Gastroesophageal sphincter (tissue), 4 donors: ENCODE results near the gene CTSE. TPM values are rescaled to one million over a fixed set of nuclear protein-coding genes. Genes with fewer than 3 reads are reported as not detected.

Experiments used
- ATAC-seq: fragments of 150-250 bp; one replicate; pipeline ENCODE4 v1.9.1; 2016; ENCODE audit warnings: mild to moderate bottlenecking, moderate library complexity
- H3K27ac ChIP-seq, 4 donors: fragments of 200-600 bp; sonication (generic) in 3 of 4; 1 replicate in 3 of 4; 2 replicates in 1 of 4; pipeline ENCODE4 v1.5.1; 2016 to 2019
- H3K27me3 ChIP-seq: fragments of 200-600 bp; sonication (generic); one replicate; pipeline ENCODE4 v1.5.1; 2019
- H3K36me3 ChIP-seq, 2 donors: fragments of 200-600 bp; sonication (generic); one replicate each; pipeline ENCODE4 v1.5.1; 2019; ENCODE audit warnings: control low read depth in 1 of 2
- H3K4me1 ChIP-seq, 3 donors: fragments of 200-600 bp; sonication (generic); 1 replicate in 2 of 3; 2 replicates in 1 of 3; pipeline ENCODE4 v1.5.1; 2016 to 2019; ENCODE audit warnings: control low read depth in 2 of 3
- H3K4me3 ChIP-seq, 2 donors: fragments of 200-600 bp; sonication (generic); one replicate each; pipeline ENCODE4 v1.5.1; 2019; ENCODE audit warnings: mild to moderate bottlenecking in 1 of 2, moderate library complexity in 1 of 2
- H3K9me3 ChIP-seq, 3 donors: fragments of 200-600 bp; sonication (generic); one replicate each; pipeline ENCODE4 v1.5.1; 2017 to 2019; ENCODE audit warnings: control low read depth in 2 of 3
- EP300 ChIP-seq: sonication (generic); formaldehyde crosslinking; IDR thresholded peaks from one replicate; pipeline ENCODE4 v1.6.1; 2017; ENCODE audit warnings: antibody characterized with exemption, mild to moderate bottlenecking
- POLR2A ChIP-seq, 2 donors: fragments of 450-650 bp; IDR thresholded peaks; one replicate each; pipeline ENCODE4 v1.6.1; 2017; ENCODE audit warnings: antibody characterized with exemption in 2 of 2, mild to moderate bottlenecking in 2 of 2, moderate library complexity in 1 of 2
- POLR2AphosphoS5 ChIP-seq: sonication (generic); formaldehyde crosslinking; IDR thresholded peaks from one replicate; pipeline ENCODE4 v1.6.1; 2017; ENCODE audit warnings: antibody characterized with exemption
- WGBS, 2 donors: methylation state at CpG; one replicate each; pipeline ENCODE4 v1.1.5; 2018; ENCODE audit warnings: low coverage in 1 of 2; 5-methylcytosine and 5-hydroxymethylcytosine counted together
- total RNA-seq, 4 donors: library from RNA; depleted of rRNA; stranded (reverse); fragments of >200 nt; gene quantifications; one replicate each; pipeline ENCODE4 v1.1.0, GENCODE V29; 2016
- TF ChIP-seq, protein P1 (sequence below), 4 experiments: fragments of 200-600 bp in 2 of 4; fragments of 450-650 bp in 2 of 4; sonication (generic) in 1 of 4; IDR thresholded peaks; one replicate each; pipeline ENCODE4 v1.5.1; 2017 to 2019; ENCODE audit warnings: antibody characterized with exemption in 4 of 4, mild to moderate bottlenecking in 2 of 4, moderate library complexity in 2 of 4

CTSE gene
- total RNA-seq, 4 donors from 2014 or later = not detected

DNA sequence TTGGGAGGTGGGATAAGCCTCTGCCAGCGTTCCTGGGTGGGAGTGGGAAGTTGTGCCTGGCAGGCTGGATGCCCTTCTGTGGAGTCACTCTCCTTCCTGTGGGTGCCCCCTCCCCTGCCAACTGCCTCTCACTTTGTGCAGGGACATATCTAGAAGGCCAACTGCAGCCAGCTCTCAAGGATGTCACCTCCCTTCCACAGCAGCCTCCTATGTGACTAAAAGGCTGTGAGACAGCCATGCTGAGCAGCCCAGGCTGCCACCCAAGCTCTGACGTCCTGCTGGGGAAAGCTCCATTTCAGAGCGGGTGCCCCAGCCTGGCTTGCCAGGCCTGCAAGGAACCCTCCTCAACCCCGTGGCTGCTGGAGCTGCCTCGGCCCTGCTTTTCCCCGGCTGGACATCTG lies 60.9 kb downstream of the CTSE start:
- TF ChIP-seq POLR2A (IDR thresholded peaks at IDR 0.05) = no peak
- TF ChIP-seq, protein P1, sequence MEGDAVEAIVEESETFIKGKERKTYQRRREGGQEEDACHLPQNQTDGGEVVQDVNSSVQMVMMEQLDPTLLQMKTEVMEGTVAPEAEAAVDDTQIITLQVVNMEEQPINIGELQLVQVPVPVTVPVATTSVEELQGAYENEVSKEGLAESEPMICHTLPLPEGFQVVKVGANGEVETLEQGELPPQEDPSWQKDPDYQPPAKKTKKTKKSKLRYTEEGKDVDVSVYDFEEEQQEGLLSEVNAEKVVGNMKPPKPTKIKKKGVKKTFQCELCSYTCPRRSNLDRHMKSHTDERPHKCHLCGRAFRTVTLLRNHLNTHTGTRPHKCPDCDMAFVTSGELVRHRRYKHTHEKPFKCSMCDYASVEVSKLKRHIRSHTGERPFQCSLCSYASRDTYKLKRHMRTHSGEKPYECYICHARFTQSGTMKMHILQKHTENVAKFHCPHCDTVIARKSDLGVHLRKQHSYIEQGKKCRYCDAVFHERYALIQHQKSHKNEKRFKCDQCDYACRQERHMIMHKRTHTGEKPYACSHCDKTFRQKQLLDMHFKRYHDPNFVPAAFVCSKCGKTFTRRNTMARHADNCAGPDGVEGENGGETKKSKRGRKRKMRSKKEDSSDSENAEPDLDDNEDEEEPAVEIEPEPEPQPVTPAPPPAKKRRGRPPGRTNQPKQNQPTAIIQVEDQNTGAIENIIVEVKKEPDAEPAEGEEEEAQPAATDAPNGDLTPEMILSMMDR (IDR thresholded peaks at IDR 0.05) = no peak
- TF ChIP-seq POLR2AphosphoS5 = no peak
- no peak for TF ChIP-seq EP300
- no peak for ATAC-seq
- Histone ChIP-seq H3K9me3 (no peaks in the 10 kb centered on the region), H3K27ac (no peak overlapping the region), H3K36me3 (no peaks in the 10 kb centered on the region), H3K4me3 (no peak overlapping the region), H3K4me1 (no peaks in the 10 kb centered on the region), H3K27me3 (peaks cover 25% of the 10 kb centered on the region)
- 91% methylated on average over 3 of the region's 6 CpGs; no CpG with 5 or more reads in 1 of the 2 donors for WGBS, 2 donors

GRCh38 chr1:205961991-205962820 lies 61.5 kb downstream of the CTSE start:
- no peak overlapping the region for H3K27ac ChIP-seq
- no peaks in the 10 kb centered on the region for H3K36me3 ChIP-seq
- H3K27me3 ChIP-seq = peaks cover 27% of the 10 kb centered on the region
- 44 to 63% methylated on average over 7 of the region's 9 CpGs for WGBS, 2 donors
- TF ChIP-seq POLR2AphosphoS5 (no peak), EP300 (no peak), POLR2A (IDR thresholded peaks at IDR 0.05) (no peak)
- TF ChIP-seq, protein P1 (IDR thresholded peaks at IDR 0.05) = no peak
- no peak overlapping the region for H3K4me3 ChIP-seq
- ATAC-seq = no peak
- H3K9me3 ChIP-seq = no peaks in the 10 kb centered on the region
- H3K4me1 ChIP-seq = no peaks in the 10 kb centered on the region

- Histone ChIP-seq H3K9me3 (no peaks in the 10 kb centered on the region), H3K27me3 (peaks cover 32% of the 10 kb centered on the region), H3K36me3 (no peaks in the 10 kb centered on the region), H3K4me1 (no peaks in the 10 kb centered on the region), H3K27ac (no peak overlapping the region), H3K4me3 (no peak overlapping the region)
- 38% methylated on average over 2 of the region's 2 CpGs; no CpG with 5 or more reads in 1 of the 2 donors for whole genome bisulfite sequencing, 2 donors
- no peak for TF ChIP-seq POLR2A (IDR thresholded peaks at IDR 0.05)
- TF ChIP-seq POLR2AphosphoS5 = no peak
- no peak for ATAC-seq
These were observed 62.3 kb downstream of the CTSE start for GRCh38 chr1:205961405-205961804.

DNA sequence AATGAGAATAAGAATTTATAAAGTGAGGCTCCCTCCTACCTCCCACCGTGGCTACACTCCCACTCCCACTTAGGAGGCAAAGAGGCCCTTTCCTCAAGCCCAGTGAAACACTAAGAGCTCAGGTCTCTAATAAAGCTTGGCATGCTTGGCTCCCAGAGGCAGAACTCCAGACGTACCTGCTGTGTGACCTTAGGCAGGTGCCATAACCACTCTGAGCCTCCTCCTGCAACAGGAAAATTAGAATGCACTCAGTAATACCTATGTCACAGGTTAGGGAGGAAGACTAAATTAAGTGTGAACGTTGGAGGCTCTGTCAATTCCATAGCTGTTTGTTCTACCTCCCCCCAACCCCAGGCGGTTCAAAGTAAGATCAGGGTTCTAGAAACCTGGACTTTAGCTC lies 63.9 kb downstream of the CTSE start:
- Histone ChIP-seq H3K9me3 (no peaks in the 10 kb centered on the region), H3K4me3 (no peak overlapping the region), H3K4me1 (no peaks in the 10 kb centered on the region), H3K27ac (no peak overlapping the region), H3K27me3 (peaks cover 36% of the 10 kb centered on the region), H3K36me3 (no peaks in the 10 kb centered on the region)
- WGBS, 2 donors = 70% methylated on average over 2 of the region's 4 CpGs; no CpG with 5 or more reads in 1 of the 2 donors
- TF ChIP-seq POLR2A (IDR thresholded peaks at IDR 0.05) = no peak
- no peak for TF ChIP-seq POLR2AphosphoS5
- TF ChIP-seq, protein P1 (IDR thresholded peaks at IDR 0.05) = no peak
- TF ChIP-seq EP300 = no peak
- ATAC-seq = no peak

Other genes starting within 250 kb of the CTSE start
- gene RAB29, start 248.4 kb downstream of the CTSE start, total RNA-seq = 10 to 100 TPM; 17.0 to 74.8 (median 43.4) TPM
- 10 to 100 TPM; 20.9 to 38.7 (median 29.1) TPM for gene SLC41A1, start 210.7 kb downstream of the CTSE start, total RNA-seq
- gene PM20D1, start 173.8 kb downstream of the CTSE start, total RNA-seq = under 1 TPM in 1 of 4 donors, not detected in 3; 0.13 TPM
- gene SLC26A9, start 80.4 kb downstream of the CTSE start, total RNA-seq = under 1 TPM in 1 of 4 donors, not detected in 3; 0.16 TPM
- gene RAB7B, start 20.5 kb downstream of the CTSE start, total RNA-seq = 1 to 10 TPM in 3 of 4 donors, under 1 TPM in 1; 0.78 to 2.4 (median 2.0) TPM
- 1 to 10 TPM; 3.5 to 6.8 (median 5.0) TPM for gene RHEX, start 29.3 kb upstream of the CTSE start, total RNA-seq
- not detected for gene AVPR1B, start 93.5 kb upstream of the CTSE start, total RNA-seq
- gene FAM72A, start 178.9 kb upstream of the CTSE start, total RNA-seq = 1 to 10 TPM; 1.1 to 3.1 (median 2.6) TPM
- gene SRGAP2, start 179.6 kb upstream of the CTSE start, total RNA-seq = 10 to 100 TPM; 19.1 to 55.8 (median 43.5) TPM